Liver (tissue), 9 donors: ENCODE data around the gene MTM1. TPM values are rescaled to one million over a fixed set of nuclear protein-coding genes. Genes with fewer than 3 reads are reported as not detected.

Source experiments
- DNase-seq: peaks from one replicate; pipeline ENCODE4 v3.0.0-alpha.2; 2017; ENCODE audit warnings: low spot score
- H3K27ac ChIP-seq, 2 donors: one replicate each; pipeline ENCODE4 v1.7.0; 2013; ENCODE audit warnings: inconsistent platforms in 2 of 2, low read length in 2 of 2, control low read depth in 1 of 2, low read depth in 1 of 2, mild to moderate bottlenecking in 1 of 2
- H3K27me3 ChIP-seq, 4 donors: one replicate each; pipeline versions ENCODE4 v1.6.1 to v1.7.0; 2013; ENCODE audit warnings: low read length in 3 of 4, inconsistent platforms in 1 of 4, mild to moderate bottlenecking in 1 of 4, moderate library complexity in 1 of 4; ENCODE audit not compliant: control insufficient read depth in 4 of 4, insufficient read depth in 4 of 4
- H3K36me3 ChIP-seq, 4 donors: one replicate each; pipeline versions ENCODE4 v1.6.1 to v1.7.0; 2013; ENCODE audit warnings: low read length in 3 of 4, mild to moderate bottlenecking in 3 of 4, low read depth in 1 of 4, moderate library complexity in 1 of 4; ENCODE audit not compliant: control insufficient read depth in 4 of 4, insufficient read depth in 3 of 4
- H3K4me1 ChIP-seq, 4 donors: one replicate each; pipeline versions ENCODE4 v1.6.1 to v1.7.0; 2013; ENCODE audit warnings: low read length in 3 of 4, mild to moderate bottlenecking in 3 of 4, moderate library complexity in 1 of 4; ENCODE audit not compliant: control insufficient read depth in 4 of 4, insufficient read depth in 4 of 4
- H3K4me3 ChIP-seq, 3 donors: one replicate each; pipeline versions ENCODE4 v1.6.1 to v1.7.0; 2013; ENCODE audit warnings: low read length in 3 of 3, control low read depth in 1 of 3, low read depth in 1 of 3, mild to moderate bottlenecking in 1 of 3
- H3K9ac ChIP-seq, 2 donors: one replicate each; pipeline ENCODE4 v1.7.0; 2013; ENCODE audit warnings: low read length in 2 of 2, mild to moderate bottlenecking in 2 of 2, moderate library complexity in 2 of 2, control low read depth in 1 of 2, low read depth in 1 of 2
- H3K9me3 ChIP-seq, 4 donors: one replicate each; pipeline versions ENCODE4 v1.6.1 to v1.7.0; 2013; ENCODE audit warnings: low read length in 3 of 4; ENCODE audit not compliant: control insufficient read depth in 4 of 4
- ATF3 ChIP-seq: IDR thresholded peaks from 2 replicates; pipeline ENCODE4 v1.6.1; 2016; ENCODE audit warnings: antibody characterized with exemption
- FOXA2 ChIP-seq: IDR thresholded peaks from 2 replicates; pipeline ENCODE4 v1.6.1; 2016; ENCODE audit warnings: antibody characterized with exemption
- HNF4A ChIP-seq, 2 donors: conservative IDR thresholded peaks; 2 replicates each; pipeline ENCODE4 v1.6.1; 2016; ENCODE audit warnings: antibody characterized with exemption in 2 of 2, mild to moderate bottlenecking in 2 of 2
- JUND ChIP-seq, 2 donors: IDR thresholded peaks; 2 replicates each; pipeline ENCODE4 v1.6.1; 2016; ENCODE audit warnings: antibody characterized with exemption in 2 of 2
- RAD21 ChIP-seq, 2 donors: IDR thresholded peaks; 2 replicates each; pipeline ENCODE4 v1.6.1; 2016; ENCODE audit warnings: antibody characterized with exemption in 2 of 2, mild to moderate bottlenecking in 2 of 2
- WGBS: extraction: QIAGEN DNeasy Blood & Tissue Kit; methylation state at CpG from one replicate; pipeline ENCODE4 v1.1.7; 2013; 5-methylcytosine and 5-hydroxymethylcytosine counted together
- polyA plus RNA-seq, 2 donors: library from polyadenylated mRNA; stranded (reverse) in 1 of 2; unstranded in 1 of 2; fragments of 200-250 nt in 1 of 2; fragments of >200 nt in 1 of 2; fragmentation: Nextera tagmentation in 1 of 2; extraction: Ambion mirVana in 1 of 2; gene quantifications; one replicate each; pipeline versions ENCODE4 v1.2.1 to v1.2.3, GENCODE V29; 2013 to 2015
- total RNA-seq, 2 donors: library from RNA; depleted of rRNA; stranded (reverse); fragments of >200 nt; gene quantifications; one replicate each; pipeline ENCODE4 v1.2.3, GENCODE V29; 2014
- TF ChIP-seq, protein P1 (sequence below): IDR thresholded peaks from 2 replicates; pipeline ENCODE4 v1.6.1; 2016; ENCODE audit warnings: antibody characterized with exemption
- donor health status: healthy.
- donor health status: healthy.
- donor health status: healthy.
- donor health status: healthy.
- donor health status: healthy.

The MTM1 gene
- total and polyA plus RNA-seq, 4 donors = 5.9 to 21.2 (median 11.4) TPM

DNA sequence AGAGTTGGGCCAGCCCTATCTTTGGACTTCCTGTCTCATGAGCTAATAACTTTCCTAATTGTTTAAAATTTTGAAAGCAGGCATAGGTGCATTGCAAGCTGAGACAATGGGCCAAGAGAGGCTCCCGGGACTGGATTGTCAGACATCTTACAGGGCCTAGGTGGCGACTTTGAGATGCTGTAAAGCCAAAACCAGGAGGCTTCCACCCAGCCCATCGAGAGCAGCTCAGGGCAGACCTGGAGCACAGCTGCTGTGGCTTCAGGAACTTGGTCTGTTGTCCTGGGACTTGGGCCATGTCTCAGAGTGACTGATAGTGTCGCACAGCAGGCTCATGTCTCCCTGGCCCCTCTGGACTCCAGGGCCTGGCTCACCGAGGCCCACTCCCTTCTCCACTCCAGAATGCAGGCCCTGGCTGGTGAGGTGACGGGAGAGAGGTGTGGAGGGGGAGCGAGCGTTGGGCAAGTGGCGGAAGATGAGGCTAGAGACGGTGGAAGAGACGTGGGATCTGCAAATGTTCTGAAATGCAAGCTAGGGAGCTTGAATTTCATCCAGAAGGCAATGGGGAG is 24.1 kb upstream of the MTM1 start:
- Histone ChIP-seq H3K9me3 (no peaks in the 10 kb centered on the region), H3K9ac (no peak overlapping the region), H3K4me1 (peaks cover 7 to 20% (median 11%) of the 10 kb centered on the region in 4 donors), H3K36me3 (no peaks in the 10 kb centered on the region), H3K27ac (no peak overlapping the region), H3K27me3 (no peaks in the 10 kb centered on the region), H3K4me3 (no peak overlapping the region)
- 85% methylated on average over 11 of the region's 11 CpGs for WGBS
- no peak for DNase-seq
- peak in 1 of 2 donors; percentile 45 for TF ChIP-seq RAD21 (IDR thresholded peaks at IDR 0.05)
- TF ChIP-seq, protein P1, sequence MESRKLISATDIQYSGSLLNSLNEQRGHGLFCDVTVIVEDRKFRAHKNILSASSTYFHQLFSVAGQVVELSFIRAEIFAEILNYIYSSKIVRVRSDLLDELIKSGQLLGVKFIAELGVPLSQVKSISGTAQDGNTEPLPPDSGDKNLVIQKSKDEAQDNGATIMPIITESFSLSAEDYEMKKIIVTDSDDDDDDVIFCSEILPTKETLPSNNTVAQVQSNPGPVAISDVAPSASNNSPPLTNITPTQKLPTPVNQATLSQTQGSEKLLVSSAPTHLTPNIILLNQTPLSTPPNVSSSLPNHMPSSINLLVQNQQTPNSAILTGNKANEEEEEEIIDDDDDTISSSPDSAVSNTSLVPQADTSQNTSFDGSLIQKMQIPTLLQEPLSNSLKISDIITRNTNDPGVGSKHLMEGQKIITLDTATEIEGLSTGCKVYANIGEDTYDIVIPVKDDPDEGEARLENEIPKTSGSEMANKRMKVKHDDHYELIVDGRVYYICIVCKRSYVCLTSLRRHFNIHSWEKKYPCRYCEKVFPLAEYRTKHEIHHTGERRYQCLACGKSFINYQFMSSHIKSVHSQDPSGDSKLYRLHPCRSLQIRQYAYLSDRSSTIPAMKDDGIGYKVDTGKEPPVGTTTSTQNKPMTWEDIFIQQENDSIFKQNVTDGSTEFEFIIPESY = no peak

- Histone ChIP-seq H3K4me1 (peaks cover 7 to 20% (median 11%) of the 10 kb centered on the region in 4 donors), H3K36me3 (no peaks in the 10 kb centered on the region), H3K9ac (no peak overlapping the region), H3K9me3 (no peaks in the 10 kb centered on the region), H3K4me3 (no peak overlapping the region), H3K27me3 (no peaks in the 10 kb centered on the region), H3K27ac (no peak overlapping the region)
- WGBS = 86% methylated on average over 8 of the region's 8 CpGs
- no peak for TF ChIP-seq JUND (IDR thresholded peaks at IDR 0.05)
- no peak for TF ChIP-seq FOXA2
- TF ChIP-seq, protein P1 = no peak
- DNase-seq = no peak
These were observed 23.3 kb upstream of the MTM1 start for GRCh38 chrX:150544835-150545770.

GRCh38 chrX:150546711-150547153 is 21.7 kb upstream of the MTM1 start:
- DNase-seq = no peak
- 24% methylated on average over 9 of the region's 9 CpGs for WGBS
- Histone ChIP-seq H3K27ac (peak overlapping the region; percentile 91 to 92), H3K27me3 (no peaks in the 10 kb centered on the region), H3K4me3 (peak overlapping the region in 1 of 3 donors; percentile 35), H3K36me3 (no peaks in the 10 kb centered on the region), H3K9me3 (no peaks in the 10 kb centered on the region), H3K9ac (peak overlapping the region in 1 of 2 donors; percentile 13), H3K4me1 (peaks cover 7 to 20% (median 11%) of the 10 kb centered on the region in 4 donors)
- TF ChIP-seq RAD21 (IDR thresholded peaks at IDR 0.05) = peak in 1 of 2 donors; percentile 3
- no peak for TF ChIP-seq ATF3
- TF ChIP-seq HNF4A (conservative IDR thresholded peaks at IDR 0.05) = peak; percentile 45 to 58
